HL-60 (cell line): ENCODE results near the gene DRC3.

Source experiments
- CTCF ChIP-seq: IDR thresholded peaks from one replicate; pipeline ENCODE4 v1.5.1; 2011; ENCODE audit warnings: low read length, control low read depth, inconsistent platforms; ENCODE audit not compliant: insufficient read depth
- GABPA ChIP-seq: IDR thresholded peaks from 2 replicates; pipeline ENCODE4 v1.6.1; 2012; ENCODE audit warnings: low read depth
- POLR2AphosphoS5 ChIP-seq: IDR thresholded peaks from 2 replicates; pipeline ENCODE4 v1.6.1; 2012; ENCODE audit warnings: low read depth
- REST ChIP-seq: IDR thresholded peaks from 2 replicates; pipeline ENCODE4 v1.6.1; 2012; ENCODE audit warnings: low read depth; ENCODE audit not compliant: insufficient replicate concordance
- SPI1 ChIP-seq: IDR thresholded peaks from 2 replicates; pipeline ENCODE4 v1.6.1; 2012; ENCODE audit warnings: low read depth, mild to moderate bottlenecking, borderline replicate concordance

- TF ChIP-seq CTCF (no peak), POLR2AphosphoS5 (no peak), REST (no peak), GABPA (no peak), SPI1 (no peak)
Observed at GRCh38 chr17:17985153-17985552, 12.5 kb downstream of the DRC3 start.
